Stimulated activated CD4-positive, alpha-beta T cell treated with anti-CD3 and anti-CD28 coated beads, Interleukin-12 subunit alpha, Interleukin-12 subunit beta, amount 100 ng/mL, for 48 hours (primary cell): ENCODE data around the gene SEL1L2.

Experiments used
- DNase-seq, 3 donors: peaks; one replicate each; pipeline ENCODE4 v3.0.0-alpha.2; 2020; ENCODE audit warnings: low read depth in 2 of 3, low spot score in 1 of 3

SEL1L2 gene

GRCh38 chr20:13817342-13817741 lies 173.1 kb downstream of the SEL1L2 start:
- no peak for DNase-seq

GRCh38 chr20:13816757-13817156 lies 173.7 kb downstream of the SEL1L2 start:
- no peak for DNase-seq

GRCh38 chr20:13814672-13815071 lies 175.7 kb downstream of the SEL1L2 start:
- DNase-seq, result no peak

GRCh38 chr20:13813910-13814309 lies 176.5 kb downstream of the SEL1L2 start:
- no peak for DNase-seq

GRCh38 chr20:13810446-13810845 lies 180.0 kb downstream of the SEL1L2 start:
- no peak for DNase-seq

GRCh38 chr20:13809855-13810254 lies 180.6 kb downstream of the SEL1L2 start:
- no peak for DNase-seq

GRCh38 chr20:13809373-13809772 lies 181.0 kb downstream of the SEL1L2 start:
- no peak for DNase-seq

- DNase-seq, result no peak
Observed at GRCh38 chr20:13800728-13801134, 189.7 kb downstream of the SEL1L2 start.

- no peak for DNase-seq
Observed at GRCh38 chr20:13799974-13800373, 190.4 kb downstream of the SEL1L2 start.
